ENCODE data around the gene RAP2A.

DNA sequence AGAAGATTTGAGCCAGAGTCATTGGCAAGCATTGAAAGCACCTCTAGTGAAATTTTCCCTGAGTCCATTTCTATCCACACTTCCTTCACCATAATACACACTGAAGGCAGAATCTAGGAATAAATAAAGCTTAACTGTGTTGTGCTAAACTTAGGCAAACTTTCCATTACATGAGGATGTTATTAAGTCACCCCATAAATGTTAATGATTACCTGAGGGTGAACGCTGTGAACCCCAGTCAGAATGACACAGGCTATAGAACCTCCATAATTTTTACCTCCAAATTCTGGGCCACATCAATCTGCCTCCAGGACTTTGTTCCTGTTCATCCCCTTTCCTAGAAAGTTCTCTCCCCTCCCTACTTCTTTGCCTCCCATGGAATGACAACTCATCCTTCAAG is 71.0 kb downstream of the RAP2A start:
- TF ChIP-seq, protein P1, sequence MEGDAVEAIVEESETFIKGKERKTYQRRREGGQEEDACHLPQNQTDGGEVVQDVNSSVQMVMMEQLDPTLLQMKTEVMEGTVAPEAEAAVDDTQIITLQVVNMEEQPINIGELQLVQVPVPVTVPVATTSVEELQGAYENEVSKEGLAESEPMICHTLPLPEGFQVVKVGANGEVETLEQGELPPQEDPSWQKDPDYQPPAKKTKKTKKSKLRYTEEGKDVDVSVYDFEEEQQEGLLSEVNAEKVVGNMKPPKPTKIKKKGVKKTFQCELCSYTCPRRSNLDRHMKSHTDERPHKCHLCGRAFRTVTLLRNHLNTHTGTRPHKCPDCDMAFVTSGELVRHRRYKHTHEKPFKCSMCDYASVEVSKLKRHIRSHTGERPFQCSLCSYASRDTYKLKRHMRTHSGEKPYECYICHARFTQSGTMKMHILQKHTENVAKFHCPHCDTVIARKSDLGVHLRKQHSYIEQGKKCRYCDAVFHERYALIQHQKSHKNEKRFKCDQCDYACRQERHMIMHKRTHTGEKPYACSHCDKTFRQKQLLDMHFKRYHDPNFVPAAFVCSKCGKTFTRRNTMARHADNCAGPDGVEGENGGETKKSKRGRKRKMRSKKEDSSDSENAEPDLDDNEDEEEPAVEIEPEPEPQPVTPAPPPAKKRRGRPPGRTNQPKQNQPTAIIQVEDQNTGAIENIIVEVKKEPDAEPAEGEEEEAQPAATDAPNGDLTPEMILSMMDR (IDR thresholded peaks at IDR 0.05; ENCODE audit: low read depth, low read length, missing input control), result no peak
- no peak for TF ChIP-seq RAD21 (IDR thresholded peaks at IDR 0.05)
- no peak for TF ChIP-seq MAX (IDR thresholded peaks at IDR 0.05)
- no peak for TF ChIP-seq SP1 (IDR thresholded peaks at IDR 0.05)
- TF ChIP-seq NR2F2 (IDR thresholded peaks at IDR 0.05), result no peak
- TF ChIP-seq REST (IDR thresholded peaks at IDR 0.05), result no peak
- TF ChIP-seq FOXA2 (IDR thresholded peaks at IDR 0.05), result no peak
- no peak for TF ChIP-seq RXRA (IDR thresholded peaks at IDR 0.05)
- TF ChIP-seq EGR1 (IDR thresholded peaks at IDR 0.05; ENCODE audit: low read depth in 2 of 2), result no peak

Data from liver (tissue), 3 donors.